ENCODE data around the gene ELK4. TPM values are rescaled to one million over a fixed set of nuclear protein-coding genes. Genes with fewer than 3 reads are reported as not detected.

The ELK4 gene, protein sequence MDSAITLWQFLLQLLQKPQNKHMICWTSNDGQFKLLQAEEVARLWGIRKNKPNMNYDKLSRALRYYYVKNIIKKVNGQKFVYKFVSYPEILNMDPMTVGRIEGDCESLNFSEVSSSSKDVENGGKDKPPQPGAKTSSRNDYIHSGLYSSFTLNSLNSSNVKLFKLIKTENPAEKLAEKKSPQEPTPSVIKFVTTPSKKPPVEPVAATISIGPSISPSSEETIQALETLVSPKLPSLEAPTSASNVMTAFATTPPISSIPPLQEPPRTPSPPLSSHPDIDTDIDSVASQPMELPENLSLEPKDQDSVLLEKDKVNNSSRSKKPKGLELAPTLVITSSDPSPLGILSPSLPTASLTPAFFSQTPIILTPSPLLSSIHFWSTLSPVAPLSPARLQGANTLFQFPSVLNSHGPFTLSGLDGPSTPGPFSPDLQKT
- total RNA-seq (2014; rRNA removed; shearing (Covaris generic)), result 6.5 and 7.6 TPM in 2 replicates

DNA sequence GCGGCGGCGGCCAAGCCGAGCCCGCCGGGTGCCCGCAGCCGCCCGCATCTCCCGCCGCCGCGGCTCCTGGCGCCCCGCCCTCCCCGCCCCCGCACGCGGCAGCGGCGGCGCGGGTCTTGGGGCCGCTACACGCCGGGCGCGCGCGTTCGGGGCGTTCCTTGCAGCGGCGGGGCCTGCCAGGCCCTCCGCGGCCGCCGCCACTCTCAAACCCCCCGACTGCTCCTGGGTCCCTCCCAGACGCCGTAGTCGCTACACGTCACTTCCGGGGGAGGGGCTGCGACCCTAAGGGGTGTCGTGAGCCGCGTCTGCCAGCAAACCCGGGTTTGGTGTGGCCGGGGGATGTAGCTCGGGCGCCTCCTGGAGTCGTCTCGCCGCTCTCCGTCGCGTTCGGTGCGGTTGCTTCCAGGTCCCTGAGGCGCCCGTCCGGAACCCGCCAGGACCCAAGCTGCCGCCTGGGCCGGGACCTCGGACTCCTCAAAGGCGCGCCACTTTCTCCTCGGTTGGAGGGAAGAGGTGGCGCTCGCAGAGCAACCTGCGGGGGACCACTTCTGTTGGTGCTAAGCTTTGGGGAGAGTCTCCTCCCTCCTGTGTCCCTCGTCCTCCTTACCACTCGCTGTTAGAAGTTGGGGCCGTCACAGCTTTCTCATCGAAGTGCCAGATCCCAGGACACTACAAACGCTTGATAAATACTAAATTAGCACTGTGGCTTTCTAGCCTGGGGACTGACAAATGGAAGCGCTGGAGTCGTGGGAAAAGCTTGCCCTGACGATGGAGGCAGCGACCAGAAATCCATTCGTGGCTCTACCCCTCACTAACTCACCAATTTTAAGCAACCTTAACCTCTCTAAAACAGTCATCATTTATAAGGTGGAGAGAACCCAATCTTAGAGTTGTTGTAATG is at the start of gene ELK4:
TSS of gene ELK4 (minus strand) at position 244 of the 901 bp plus-strand sequence. CDS start 8,129 bp downstream, outside the sequence.
- peak; percentile 98 for DNase-seq (ENCODE audit: low spot score)

DNA sequence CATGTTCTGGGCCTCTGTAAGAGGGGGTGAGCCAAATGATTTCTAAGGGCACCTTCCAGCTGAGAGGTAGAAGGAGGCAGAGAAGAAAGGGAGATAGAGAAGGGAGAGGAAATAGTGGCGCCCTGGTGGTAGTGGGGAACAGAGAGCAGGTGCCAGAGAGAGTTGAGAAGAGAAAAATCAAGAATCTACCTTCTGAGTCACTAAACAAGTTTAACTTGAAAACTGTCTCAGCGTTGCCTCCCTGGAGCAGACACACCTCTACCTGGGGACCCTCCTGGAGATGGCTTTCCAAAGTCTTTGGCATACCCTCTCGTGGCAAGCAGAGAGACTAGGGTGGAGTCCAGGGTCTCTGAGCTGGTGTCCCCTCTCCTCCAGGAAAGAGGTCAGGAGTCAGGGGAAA is 49.6 kb upstream of the ELK4 start:
- DNase-seq (ENCODE audit: low spot score), result no peak

DNA sequence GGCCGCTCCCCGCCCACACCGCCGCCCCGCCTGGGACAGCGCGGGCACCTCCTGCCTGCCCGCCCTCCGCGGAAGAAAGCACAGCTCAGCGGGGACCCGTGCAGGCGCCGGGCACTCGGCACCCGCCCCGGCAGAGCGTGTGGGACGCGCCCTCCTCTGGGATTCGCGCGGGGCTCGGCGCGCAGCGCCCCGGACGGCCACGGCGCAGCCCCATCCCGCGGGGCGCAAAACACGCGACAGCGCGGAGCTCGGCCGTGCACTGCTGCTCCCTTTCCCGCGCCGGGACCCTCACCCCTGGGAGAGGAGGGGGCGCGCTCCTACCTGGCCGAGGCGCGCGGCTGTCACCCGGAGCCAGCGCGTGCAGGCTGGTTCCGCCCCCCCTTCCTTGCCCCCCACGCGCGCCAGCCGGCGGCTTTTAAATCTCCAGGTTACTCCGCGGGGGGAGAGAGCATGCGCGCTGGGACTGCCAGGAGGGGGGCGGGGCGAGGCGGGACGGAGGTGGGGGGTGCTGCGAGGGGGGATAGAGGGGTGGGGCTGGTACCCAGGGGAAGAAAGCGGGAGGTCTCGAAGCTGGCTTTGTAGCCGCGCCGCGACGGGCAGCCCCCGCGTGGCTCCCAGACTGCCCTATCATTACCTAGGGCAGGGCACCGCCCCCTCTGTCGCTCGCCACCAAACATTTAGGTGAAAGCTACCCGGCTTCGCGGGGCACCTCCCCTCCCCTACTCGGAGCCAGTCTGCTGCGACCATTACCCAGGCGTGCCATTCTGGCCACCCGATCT is 48.5 kb upstream of the ELK4 start, which contains the start of gene SLC45A3:
TSS of gene SLC45A3 (minus strand) at position 437 of the 779 bp plus-strand sequence. CDS start 15,853 bp downstream, outside the sequence.
- DNase-seq (ENCODE audit: low spot score), result no peak

DNA sequence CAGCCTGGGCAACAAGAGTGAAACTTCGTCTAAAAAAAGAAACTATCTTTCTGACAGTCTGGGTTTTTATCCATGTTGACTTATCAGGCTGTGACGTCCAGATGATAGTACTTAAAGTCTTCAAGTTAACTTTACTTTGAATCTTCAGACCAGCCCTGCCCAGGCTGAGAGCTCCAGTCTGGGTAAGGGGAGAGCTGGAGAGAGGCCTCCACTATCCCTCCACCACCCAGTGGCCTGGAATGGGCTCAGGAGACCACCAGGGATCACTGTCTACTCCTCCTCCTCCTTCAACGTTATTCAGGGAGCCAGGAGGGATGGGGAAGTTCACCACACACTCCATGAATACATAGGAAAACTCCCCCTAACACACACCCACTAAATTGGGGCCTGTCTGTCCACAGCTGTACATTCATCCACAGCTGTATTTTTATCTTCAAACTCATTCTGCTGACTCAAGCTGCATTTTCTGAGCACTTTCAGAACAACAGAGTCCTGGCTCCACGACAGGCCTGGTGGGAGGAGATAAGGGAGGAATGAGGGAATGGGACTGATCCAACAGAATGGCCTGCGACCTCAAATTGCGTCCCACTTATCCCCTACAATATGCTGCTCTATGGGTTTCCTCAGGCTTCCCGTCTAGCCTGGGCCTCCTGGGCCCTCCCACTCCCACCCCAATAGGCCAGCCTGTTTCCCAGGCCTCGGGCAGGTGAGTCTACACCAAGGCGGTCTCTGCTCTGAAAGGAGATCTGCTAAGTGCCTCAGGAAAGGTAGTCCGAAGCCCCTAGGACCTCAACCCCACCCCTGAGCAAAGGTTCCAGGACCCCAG is 46.7 kb upstream of the ELK4 start:
- no peak for DNase-seq (ENCODE audit: low spot score)

DNA sequence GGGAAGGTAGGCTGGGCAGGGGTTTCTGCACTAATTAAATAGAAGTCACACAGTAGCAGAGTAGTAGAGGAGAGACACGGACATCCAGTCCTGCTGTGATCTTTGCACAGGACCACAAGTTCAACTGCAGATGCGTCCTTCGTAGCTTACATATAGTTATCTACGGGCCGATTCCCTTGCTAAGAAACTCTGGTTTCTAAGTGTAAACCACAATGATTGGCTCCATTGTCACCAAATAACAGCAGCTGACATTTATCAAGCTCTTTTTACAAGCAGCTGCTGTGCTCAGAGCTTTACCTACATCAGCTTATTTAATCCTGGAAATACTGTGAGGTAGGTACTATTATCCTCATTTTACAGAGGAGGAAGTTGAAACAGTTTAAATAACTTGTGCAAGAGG is 45.4 kb upstream of the ELK4 start:
- DNase-seq (ENCODE audit: low spot score), result no peak

DNA sequence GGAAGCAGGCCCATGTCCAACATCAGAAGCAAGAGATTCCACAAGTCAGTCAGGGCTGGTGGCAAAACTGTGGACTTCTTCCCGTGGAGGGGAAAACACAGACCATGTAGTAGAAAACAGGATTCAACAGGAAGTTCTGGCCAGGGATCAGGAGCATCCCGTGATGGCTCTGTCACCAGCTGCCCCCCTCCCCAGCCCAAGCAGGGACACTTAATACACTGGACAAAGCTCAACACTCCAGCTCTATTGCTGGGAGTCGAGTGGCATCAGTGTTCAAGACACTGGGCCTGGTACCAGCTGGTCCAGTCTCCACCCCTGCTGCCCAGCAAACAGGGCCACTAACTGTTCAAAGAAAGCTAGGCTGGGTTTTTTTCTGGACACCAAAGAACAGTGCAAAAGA is 44.8 kb upstream of the ELK4 start:
- no peak for DNase-seq (ENCODE audit: low spot score)

DNA sequence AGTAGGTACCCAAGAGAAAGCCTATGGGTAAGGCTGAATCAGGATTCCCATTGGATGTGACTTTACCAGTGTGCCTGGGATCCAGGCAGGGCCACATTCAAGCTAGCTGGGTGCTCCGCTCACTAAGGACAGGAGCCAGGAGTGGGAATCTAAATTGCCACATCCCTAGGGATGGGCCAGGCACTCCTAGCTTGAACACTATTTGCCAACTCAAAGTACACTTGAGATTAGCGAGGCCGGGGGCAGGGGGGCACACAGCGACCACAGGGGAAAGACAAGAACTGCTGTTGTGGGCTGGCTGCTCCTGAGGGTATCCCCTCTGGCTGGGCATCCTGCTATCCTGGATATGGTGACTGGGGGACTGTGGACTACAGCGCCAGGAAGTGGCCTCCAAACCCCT is 44.2 kb upstream of the ELK4 start:
- DNase-seq (ENCODE audit: low spot score), result no peak

DNA sequence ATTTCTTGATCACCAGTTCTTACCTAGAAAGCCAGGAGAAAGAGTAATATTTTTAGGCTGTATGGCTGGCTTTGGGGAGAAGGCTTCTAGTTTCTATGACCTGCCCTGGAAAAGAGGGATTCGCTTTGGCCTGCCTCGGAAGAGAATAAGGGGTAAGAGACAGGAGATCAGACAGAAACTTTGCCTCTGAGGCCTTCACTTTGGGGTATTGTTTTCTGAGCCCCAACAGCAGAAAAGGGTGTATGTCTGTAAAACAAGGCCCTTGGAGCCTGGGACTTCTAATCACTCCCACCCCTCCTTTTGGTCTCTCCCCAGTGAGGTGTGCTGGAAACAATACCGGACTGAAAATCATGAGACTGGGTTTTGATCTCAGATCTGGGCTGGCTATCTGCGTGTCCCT is 43.4 kb upstream of the ELK4 start:
- no peak for DNase-seq (ENCODE audit: low spot score)

DNA sequence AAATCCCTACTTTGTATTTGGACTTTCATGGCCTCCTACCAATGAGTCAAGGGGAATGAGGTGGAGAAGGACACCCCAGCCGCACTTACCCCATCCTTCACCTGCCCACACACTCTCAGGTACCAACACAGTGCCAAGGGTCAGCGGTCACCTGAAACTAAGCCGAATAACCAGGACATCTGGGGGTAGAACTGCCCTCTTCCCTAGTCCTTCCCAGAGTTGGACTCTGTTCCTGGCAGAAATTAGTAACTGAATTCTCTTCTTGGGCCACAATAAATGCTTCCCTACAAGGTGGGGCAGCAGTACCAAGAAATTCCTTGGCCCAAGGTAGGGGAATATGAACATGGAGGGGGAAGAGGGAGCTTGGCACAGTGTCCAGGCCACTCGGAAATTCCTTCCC is 41.2 kb upstream of the ELK4 start:
- no peak for DNase-seq (ENCODE audit: low spot score)

DNA sequence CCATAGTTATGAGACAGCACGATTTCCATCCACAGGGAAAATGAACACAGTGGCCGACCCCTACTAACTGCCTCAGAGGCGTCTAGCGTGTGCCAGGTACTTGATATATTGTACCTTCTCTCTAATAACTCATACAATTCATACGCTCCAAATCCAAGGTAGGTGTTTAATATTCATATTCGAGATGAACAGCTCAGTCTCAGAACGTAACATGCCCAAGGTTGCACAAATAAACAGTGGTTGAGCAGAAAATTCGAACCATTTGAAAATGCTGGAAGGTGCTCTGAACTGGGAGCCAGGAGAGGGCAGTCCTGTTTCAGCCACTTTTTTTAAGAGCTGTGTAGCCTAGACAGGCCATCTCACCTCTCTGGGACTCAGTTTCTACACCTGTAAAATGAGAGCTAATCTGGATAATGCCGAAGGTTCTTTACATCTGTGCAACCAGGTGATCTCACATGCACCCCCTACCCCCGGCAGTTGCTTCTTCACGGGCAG is 40.6 kb upstream of the ELK4 start:
- no peak for DNase-seq (ENCODE audit: low spot score)

DNA sequence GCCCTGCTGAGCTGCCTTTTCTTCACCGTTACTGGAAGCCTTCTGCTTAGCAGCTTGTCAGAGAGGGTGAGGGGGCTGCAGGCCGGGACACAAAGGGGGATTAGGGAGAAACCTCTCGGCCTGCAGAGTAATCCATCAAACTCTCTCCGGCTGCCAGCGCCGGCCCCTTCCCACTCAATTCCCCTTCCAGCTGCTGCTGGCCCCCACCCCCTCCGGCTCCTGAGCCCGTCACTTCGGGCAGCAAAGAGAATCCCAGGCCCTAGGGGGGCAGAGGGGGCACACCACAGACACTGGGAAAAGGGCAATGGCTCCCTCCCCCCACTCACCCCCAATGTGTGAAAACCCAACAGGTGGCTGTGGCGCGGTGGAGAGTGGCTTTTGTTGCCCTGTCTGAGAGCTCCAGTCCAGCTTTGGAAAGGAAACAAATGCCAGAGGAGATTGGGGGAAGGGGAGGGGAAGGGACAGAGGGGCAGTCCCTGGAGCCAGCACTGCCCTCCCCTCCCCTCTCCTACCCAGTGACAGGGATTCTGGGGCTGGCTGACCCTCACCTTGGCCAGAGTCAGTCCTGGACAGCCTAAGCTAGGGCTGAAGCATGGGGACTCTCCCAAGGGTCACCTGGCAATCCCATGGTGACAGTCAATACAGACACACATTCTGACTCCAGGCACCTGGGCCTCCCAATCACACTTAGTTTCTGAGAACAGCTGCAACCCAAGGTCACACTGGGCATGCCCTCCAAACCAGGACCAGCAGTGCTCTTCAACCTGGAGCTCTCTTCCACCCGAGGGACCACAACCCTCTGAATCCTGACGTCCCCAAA is 39.0 kb upstream of the ELK4 start:
- DNase-seq (ENCODE audit: low spot score), result no peak

DNA sequence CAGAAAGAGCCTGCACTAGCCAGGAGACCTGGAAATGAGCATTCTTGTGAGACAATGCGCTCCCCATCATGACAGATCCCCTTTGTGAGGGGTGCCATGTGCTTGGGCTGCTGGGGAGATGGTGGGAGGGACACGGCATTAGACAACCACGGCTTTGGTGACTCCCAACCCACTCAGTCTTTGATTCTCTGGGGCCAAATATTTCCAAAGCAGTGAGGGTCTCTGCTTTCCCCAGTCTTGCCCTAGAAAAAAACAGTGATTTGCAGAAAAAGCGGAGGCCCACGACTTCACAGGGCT is 38.3 kb upstream of the ELK4 start:
- no peak for DNase-seq (ENCODE audit: low spot score)

DNA sequence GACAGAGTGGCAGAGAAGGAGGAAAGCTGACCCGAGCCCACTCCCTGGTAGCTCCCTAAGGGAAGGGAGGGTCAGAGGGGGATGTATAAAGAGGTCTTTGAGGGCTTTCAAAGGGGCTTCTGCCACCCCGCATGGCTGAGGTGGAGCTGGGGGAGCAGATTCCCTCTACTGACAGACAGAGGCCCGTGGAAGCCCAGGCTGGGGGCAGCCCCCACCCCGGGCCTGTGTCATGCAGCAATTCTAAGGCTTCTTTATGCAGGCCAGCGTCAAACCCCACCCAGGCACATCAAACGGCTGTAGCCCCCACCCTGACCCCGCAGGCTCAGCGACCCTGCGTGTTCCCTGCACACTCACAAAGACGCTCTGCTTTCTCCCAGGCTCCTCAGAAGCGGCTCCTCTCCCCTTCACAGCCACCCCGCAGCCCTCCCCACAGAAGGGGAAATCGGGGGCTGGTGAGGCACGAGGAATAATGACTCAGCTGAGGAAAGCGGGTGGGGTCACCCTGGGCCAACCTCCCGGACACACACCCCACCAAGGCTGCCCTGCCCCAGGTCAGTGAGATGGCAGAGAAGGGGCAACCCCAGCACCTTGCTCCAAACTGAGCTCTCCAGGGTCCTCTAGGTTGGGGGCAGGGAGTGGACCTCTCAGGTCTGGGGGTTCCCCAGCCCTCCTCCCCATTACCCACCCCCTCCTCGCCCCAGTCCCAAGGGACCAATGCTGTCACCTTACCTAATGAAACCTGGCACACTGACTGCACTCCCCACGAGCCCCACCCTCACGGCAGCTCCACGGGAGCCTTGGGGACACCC is 37.7 kb upstream of the ELK4 start:
- DNase-seq (ENCODE audit: low spot score), result no peak

DNA sequence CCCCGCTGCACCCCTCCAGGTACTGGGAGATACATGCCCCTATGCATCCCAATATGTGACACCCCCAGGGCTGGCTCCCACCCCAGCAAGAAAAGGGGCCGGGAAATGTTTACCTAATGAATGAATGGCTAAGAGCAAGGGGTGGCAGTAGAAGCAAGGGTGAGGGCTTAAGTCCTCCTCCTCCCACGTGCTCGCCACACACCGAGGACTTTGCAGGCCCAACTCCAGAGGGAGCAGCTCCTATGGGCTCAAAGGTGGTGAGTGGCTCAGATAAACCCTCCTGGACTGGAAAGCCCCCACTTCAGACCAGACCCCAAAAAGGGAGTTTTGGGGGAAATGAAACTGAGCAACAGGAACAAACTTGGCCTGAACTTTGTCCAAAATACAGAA is 37.1 kb upstream of the ELK4 start:
- peak; percentile 61 for DNase-seq (ENCODE audit: low spot score)

DNA sequence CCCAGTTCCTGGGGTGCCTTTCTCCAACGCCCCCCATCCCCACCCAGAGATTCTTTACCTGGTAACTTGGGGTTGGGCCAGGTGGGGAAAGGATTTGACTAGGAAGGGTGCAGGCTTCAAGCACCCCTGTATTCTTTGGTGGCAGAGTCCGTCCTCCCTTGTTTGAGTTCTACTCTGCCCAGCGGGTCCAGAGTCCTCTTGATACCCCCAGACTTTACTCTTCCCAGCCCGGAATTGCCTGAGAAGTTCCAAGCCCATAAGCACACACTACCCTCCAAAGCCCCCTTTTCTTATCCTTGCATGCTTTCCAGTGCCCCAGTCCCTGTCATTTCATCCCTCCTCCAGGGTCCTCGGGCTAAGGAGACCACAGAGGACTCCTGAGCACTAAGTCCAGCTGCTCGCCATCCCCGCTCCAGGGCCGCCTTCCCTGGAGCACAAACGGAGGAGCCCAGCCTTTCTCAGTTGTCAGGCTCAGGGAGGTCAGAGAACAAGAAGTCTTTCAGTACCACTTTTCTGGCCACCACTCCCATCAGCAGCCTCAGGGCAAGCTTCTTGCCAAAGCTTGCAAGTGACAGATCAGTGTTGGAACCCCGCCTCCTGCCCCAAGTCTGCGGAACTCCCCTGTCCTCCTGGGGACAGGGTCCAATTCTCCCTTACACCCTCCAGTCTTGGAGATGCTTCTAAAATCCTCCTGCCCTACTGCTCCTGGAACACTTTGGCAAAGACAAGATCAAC is 36.3 kb upstream of the ELK4 start:
- DNase-seq (ENCODE audit: low spot score), result no peak

DNA sequence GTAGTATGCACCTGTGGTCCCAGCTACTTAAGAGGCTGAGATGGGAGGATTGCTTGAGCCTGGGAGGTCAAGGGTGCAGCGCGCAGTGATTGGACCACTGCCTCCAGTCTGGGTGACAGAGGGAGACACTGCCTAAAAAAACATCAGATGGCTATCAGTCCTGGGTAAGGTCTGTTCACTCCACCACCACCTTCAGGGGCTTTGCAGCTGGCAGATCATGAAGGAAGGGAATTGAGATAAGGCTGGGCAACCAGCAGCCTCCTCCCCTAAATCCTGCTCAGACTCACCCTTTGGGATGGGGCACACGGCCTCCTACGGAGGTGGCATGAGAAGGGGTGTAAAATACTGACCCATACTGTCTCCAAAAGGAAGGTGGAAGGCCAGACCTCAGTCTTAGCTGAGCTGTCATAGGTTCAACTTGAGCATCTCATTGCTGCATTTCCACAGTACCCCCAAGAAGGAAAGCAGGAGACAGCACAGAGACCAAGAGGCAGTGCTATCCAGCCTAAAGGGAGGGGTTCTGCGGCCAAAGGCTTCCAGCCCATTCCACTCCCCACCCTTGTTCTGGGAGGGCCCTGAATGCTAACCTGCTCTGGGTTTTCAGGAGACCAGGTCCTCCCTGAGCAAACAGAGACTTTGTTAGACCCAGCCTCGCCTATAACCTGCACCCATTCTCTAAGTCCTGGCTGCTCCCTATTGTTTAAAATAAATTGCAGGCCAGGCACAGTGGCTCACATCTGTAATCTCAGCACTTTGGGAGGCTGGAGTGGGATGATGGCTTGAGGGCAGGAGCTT is 34.8 kb upstream of the ELK4 start:
- DNase-seq (ENCODE audit: low spot score), result peak; percentile 63
